Mesendoderm (in vitro differentiated cells): ENCODE data around the gene STX11.

Experiments used
- DNase-seq: peaks from one replicate; pipeline ENCODE4 v3.0.0; 2013
- H2AK5ac ChIP-seq: 2 replicates; pipeline ENCODE4 v1.6.1; 2013; ENCODE audit warnings: low read length, inconsistent platforms
- H2BK120ac ChIP-seq: 2 replicates; pipeline ENCODE4 v1.6.1; 2013; ENCODE audit warnings: low read depth, mild to moderate bottlenecking, low read length, moderate library complexity, mixed read lengths
- H2BK15ac ChIP-seq: replicated peaks from 2 replicates; pipeline ENCODE4 v1.6.1; 2013; ENCODE audit warnings: low read depth, mild to moderate bottlenecking, moderate library complexity
- H2BK5ac ChIP-seq: 2 replicates; pipeline ENCODE4 v1.6.1; 2013; ENCODE audit warnings: low read length, inconsistent platforms
- H3K18ac ChIP-seq: 2 replicates; pipeline ENCODE4 v1.6.1; 2013; ENCODE audit warnings: mild to moderate bottlenecking, low read length, mixed read lengths
- H3K23ac ChIP-seq: one replicate; pipeline ENCODE4 v1.6.1; 2013; ENCODE audit warnings: low read length
- H3K27ac ChIP-seq: 2 replicates; pipeline ENCODE4 v1.5.1; 2013; ENCODE audit warnings: low read depth, mild to moderate bottlenecking, inconsistent platforms, low read length, moderate library complexity
- H3K27me3 ChIP-seq: 2 replicates; pipeline ENCODE4 v1.6.1; 2013; ENCODE audit warnings: low read length, control low read depth, mild to moderate bottlenecking, inconsistent platforms; ENCODE audit not compliant: insufficient read depth, poor library complexity
- H3K36me3 ChIP-seq: 2 replicates; pipeline ENCODE4 v1.6.1; 2013; ENCODE audit warnings: low read length, inconsistent platforms; ENCODE audit not compliant: control insufficient read depth, insufficient read depth
- H3K4ac ChIP-seq: one replicate; pipeline ENCODE4 v1.6.1; 2013; ENCODE audit warnings: low read depth, mild to moderate bottlenecking, low read length, moderate library complexity
- H3K4me1 ChIP-seq: 2 replicates; pipeline ENCODE4 v1.6.1; 2013; ENCODE audit warnings: low read depth, low read length, inconsistent platforms; ENCODE audit not compliant: control insufficient read depth
- H3K4me2 ChIP-seq: 2 replicates; pipeline ENCODE4 v1.6.1; 2013; ENCODE audit warnings: low read length
- H3K4me3 ChIP-seq: 2 replicates; pipeline ENCODE4 v1.5.1; 2013; ENCODE audit warnings: mild to moderate bottlenecking, low read length
- H3K56ac ChIP-seq: one replicate; pipeline ENCODE4 v1.6.1; 2013; ENCODE audit warnings: low read length
- H3K79me1 ChIP-seq: 2 replicates; pipeline ENCODE4 v1.6.1; 2013; ENCODE audit warnings: low read length, inconsistent platforms
- H3K79me2 ChIP-seq: 2 replicates; pipeline ENCODE4 v1.6.1; 2013; ENCODE audit warnings: mild to moderate bottlenecking, low read length; ENCODE audit not compliant: control insufficient read depth, insufficient read depth
- H3K9ac ChIP-seq: 2 replicates; pipeline ENCODE4 v1.6.1; 2013; ENCODE audit warnings: low read length, inconsistent platforms
- H4K5ac ChIP-seq: one replicate; pipeline ENCODE4 v1.6.1; 2013; ENCODE audit warnings: low read length
- H4K8ac ChIP-seq: one replicate; pipeline ENCODE4 v1.6.1; 2013; ENCODE audit warnings: low read depth, mild to moderate bottlenecking, control low read depth, low read length, moderate library complexity
- WGBS: extraction: QIAGEN DNeasy Blood & Tissue Kit; methylation state at CpG from one replicate; pipeline ENCODE4 v1.1.7; 2013; ENCODE audit warnings: low lambda C conversion rate, missing lambda C conversion rate; ENCODE audit not compliant: insufficient coverage; ENCODE audit errors: extremely low coverage; 5-methylcytosine and 5-hydroxymethylcytosine counted together

The STX11 gene

GRCh38 chr6:144150710-144151657 is 667 bp downstream of the STX11 start:
- Histone ChIP-seq H3K27me3 (peaks cover 7% of the 10 kb centered on the region), H2BK5ac (no peak overlapping the region), H3K4me2 (peak overlapping the region; percentile 92), H3K36me3 (no peaks in the 10 kb centered on the region), H3K79me2 (no peaks in the 10 kb centered on the region), H4K5ac (no peak overlapping the region), H2BK120ac (no peak overlapping the region), H3K56ac (peak overlapping the region; percentile 71), H3K18ac (peak overlapping the region; percentile 81), H3K27ac (no peak overlapping the region), H2BK15ac (no peak overlapping the region), H3K4me3 (peak overlapping the region; percentile 63), H2AK5ac (no peak overlapping the region), H3K4ac (no peak overlapping the region), H3K9ac (peak overlapping the region; percentile 59), H3K23ac (no peak overlapping the region), H3K4me1 (peaks cover 3% of the 10 kb centered on the region), H4K8ac (no peak overlapping the region), H3K79me1 (no peaks in the 10 kb centered on the region)
- peak; percentile 63 for DNase-seq
- no CpG with 5 or more reads among the region's 30 CpGs for WGBS

- H2BK5ac ChIP-seq, result no peak overlapping the region
- no peak for DNase-seq
- H3K36me3 ChIP-seq, result no peaks in the 10 kb centered on the region
- no peak overlapping the region for H3K18ac ChIP-seq
- H3K9ac ChIP-seq, result no peak overlapping the region
- no peak overlapping the region for H4K8ac ChIP-seq
- H2BK120ac ChIP-seq, result no peak overlapping the region
- H2BK15ac ChIP-seq, result no peak overlapping the region
- H3K27me3 ChIP-seq, result peaks cover 7% of the 10 kb centered on the region
- H3K4me2 ChIP-seq, result no peak overlapping the region
- H3K4me1 ChIP-seq, result peaks cover 7% of the 10 kb centered on the region
- no peak overlapping the region for H3K23ac ChIP-seq
- WGBS, result 100% methylated on average over 1 of the region's 6 CpGs
- H3K56ac ChIP-seq, result no peak overlapping the region
- no peak overlapping the region for H2AK5ac ChIP-seq
- no peak overlapping the region for H3K4me3 ChIP-seq
- no peak overlapping the region for H3K4ac ChIP-seq
- no peak overlapping the region for H4K5ac ChIP-seq
- H3K79me1 ChIP-seq, result no peaks in the 10 kb centered on the region
- H3K27ac ChIP-seq, result no peak overlapping the region
- no peaks in the 10 kb centered on the region for H3K79me2 ChIP-seq
These were observed 2.1 kb downstream of the STX11 start for GRCh38 chr6:144152334-144152900.

- no peak for DNase-seq
- Histone ChIP-seq H3K4ac (no peak overlapping the region), H3K56ac (no peak overlapping the region), H2AK5ac (no peak overlapping the region), H4K5ac (no peak overlapping the region), H2BK5ac (no peak overlapping the region), H3K36me3 (no peaks in the 10 kb centered on the region), H3K79me2 (no peaks in the 10 kb centered on the region), H3K27ac (no peak overlapping the region), H3K4me1 (peaks cover 10% of the 10 kb centered on the region), H2BK120ac (no peak overlapping the region), H3K4me2 (no peak overlapping the region), H2BK15ac (no peak overlapping the region), H3K9ac (no peak overlapping the region), H4K8ac (no peak overlapping the region), H3K79me1 (no peaks in the 10 kb centered on the region), H3K27me3 (peaks cover 7% of the 10 kb centered on the region), H3K18ac (no peak overlapping the region), H3K4me3 (no peak overlapping the region), H3K23ac (no peak overlapping the region)
- no CpG with 5 or more reads among the region's 5 CpGs for WGBS
These were observed 2.9 kb downstream of the STX11 start for GRCh38 chr6:144153260-144153659.

GRCh38 chr6:144153971-144154370 is 3.7 kb downstream of the STX11 start:
- Histone ChIP-seq H3K56ac (no peak overlapping the region), H3K4me2 (no peak overlapping the region), H2BK5ac (no peak overlapping the region), H3K36me3 (no peaks in the 10 kb centered on the region), H3K9ac (no peak overlapping the region), H3K4me1 (peaks cover 12% of the 10 kb centered on the region), H2AK5ac (no peak overlapping the region), H3K4ac (no peak overlapping the region), H3K4me3 (no peak overlapping the region), H3K27me3 (peaks cover 4% of the 10 kb centered on the region), H4K8ac (no peak overlapping the region), H2BK120ac (no peak overlapping the region), H3K23ac (no peak overlapping the region), H3K79me2 (no peaks in the 10 kb centered on the region), H3K18ac (no peak overlapping the region), H3K79me1 (no peaks in the 10 kb centered on the region), H3K27ac (no peak overlapping the region), H4K5ac (no peak overlapping the region), H2BK15ac (no peak overlapping the region)
- no peak for DNase-seq
- no CpG with 5 or more reads among the region's 2 CpGs for WGBS

- Histone ChIP-seq H3K4me2 (no peak overlapping the region), H2BK120ac (no peak overlapping the region), H2BK5ac (no peak overlapping the region), H3K9ac (no peak overlapping the region), H3K36me3 (no peaks in the 10 kb centered on the region), H3K4me3 (no peak overlapping the region), H2BK15ac (no peak overlapping the region), H3K27me3 (no peaks in the 10 kb centered on the region), H3K23ac (no peak overlapping the region), H4K8ac (no peak overlapping the region), H2AK5ac (no peak overlapping the region), H3K4ac (no peak overlapping the region), H3K18ac (no peak overlapping the region), H3K79me1 (no peaks in the 10 kb centered on the region), H4K5ac (no peak overlapping the region), H3K27ac (no peak overlapping the region), H3K56ac (no peak overlapping the region), H3K79me2 (no peaks in the 10 kb centered on the region), H3K4me1 (peaks cover 12% of the 10 kb centered on the region)
- no CpG with 5 or more reads among the region's 2 CpGs for WGBS
- DNase-seq, result no peak
These were observed 5.2 kb downstream of the STX11 start for GRCh38 chr6:144155529-144155928.
